PC-3 (cell line): ENCODE data around the gene OR10H2. TPM values are rescaled to one million over a fixed set of nuclear protein-coding genes. Genes with fewer than 3 reads are reported as not detected.
A peak's percentile ranks its signal among the peaks of the same experiment; 100 is the strongest.
"Not testable (repeated sequence)": the region's sequence is repeated elsewhere in the genome, so short reads cannot be mapped to it uniquely, and the experiment has no call there.

ENCODE experiments used
- ATAC-seq: fragments of 200-7000 bp; cut with Tn5 transposase; 2 replicates; pipeline ENCODE4 v1.9.1; 2020; ENCODE audit warnings: mild to moderate bottlenecking, moderate library complexity
- BruUV-seq: library from RNA; stranded (reverse); fragments of 400-500 nt; replicated peaks from 2 replicates; lab custom pipeline; 2021; lab: Mats Ljungman, UMichigan
- CTCF ChIA-PET: fragments of 300-600 bp; sonication (Branson Sonifier 250); formaldehyde crosslinking; loops from one replicate; lab custom pipeline; 2022; ENCODE audit warnings: antibody characterized with exemption; lab: Charles Lee
- POLR2A ChIA-PET: fragments of 300-600 bp; sonication (Branson Sonifier 250); formaldehyde crosslinking; loops from one replicate; lab custom pipeline; 2022; ENCODE audit warnings: antibody characterized with exemption; ENCODE audit not compliant: unreplicated experiment; lab: Charles Lee
- DNase-seq: peaks from one replicate; pipeline ENCODE4 v3.0.0-alpha.2; 2015
- H2AFZ ChIP-seq: fragments of 300-600 bp; sonication (generic); 2 replicates; pipeline ENCODE4 v1.6.0; 2016; ENCODE audit warnings: antibody characterized with exemption, low read length
- H3F3A ChIP-seq: fragments of 300-600 bp; sonication (generic); one replicate; pipeline ENCODE4 v1.6.0; 2017; ENCODE audit warnings: antibody characterized with exemption, low read length, control low read depth, mild to moderate bottlenecking; ENCODE audit not compliant: unreplicated experiment
- H3K27ac ChIP-seq: fragments of 300-600 bp; sonication (generic); 2 replicates; pipeline ENCODE4 v1.5.1; 2016; ENCODE audit warnings: mild to moderate bottlenecking, low read length
- H3K27me3 ChIP-seq: fragments of 300-600 bp; sonication (generic); 2 replicates; pipeline ENCODE4 v1.6.1; 2016; ENCODE audit warnings: low read length, mixed read lengths
- H3K36me3 ChIP-seq: fragments of 300-600 bp; sonication (generic); 2 replicates; pipeline ENCODE4 v1.6.1; 2016; ENCODE audit warnings: low read depth, mixed run types, low read length, mixed read lengths
- H3K4me1 ChIP-seq: fragments of 300-600 bp; sonication (generic); 2 replicates; pipeline ENCODE4 v1.5.1; 2016; ENCODE audit warnings: low read length; ENCODE audit not compliant: insufficient read depth
- H3K4me2 ChIP-seq: fragments of 300-600 bp; sonication (generic); 2 replicates; pipeline ENCODE4 v1.6.0; 2016; ENCODE audit warnings: low read length
- H3K4me3 ChIP-seq: fragments of 300-600 bp; sonication (generic); 2 replicates; pipeline ENCODE4 v1.5.1; 2016; ENCODE audit warnings: mild to moderate bottlenecking, low read length, mixed read lengths
- H3K79me2 ChIP-seq: fragments of 300-600 bp; sonication (generic); 2 replicates; pipeline ENCODE4 v1.6.1; 2017; ENCODE audit warnings: low read length, mixed read lengths
- H3K9ac ChIP-seq: fragments of 300-600 bp; sonication (generic); 2 replicates; pipeline ENCODE4 v1.6.0; 2016; ENCODE audit warnings: mild to moderate bottlenecking, low read length
- H3K9me2 ChIP-seq: fragments of 300-600 bp; sonication (generic); replicated peaks from 2 replicates; pipeline ENCODE4 v1.6.1; 2016; ENCODE audit warnings: mixed run types, low read length, mixed read lengths
- H3K9me3 ChIP-seq: fragments of 300-600 bp; sonication (generic); 2 replicates; pipeline ENCODE4 v1.6.1; 2016; ENCODE audit warnings: low read length, mixed read lengths
- H4K20me1 ChIP-seq: fragments of 300-600 bp; sonication (generic); 2 replicates; pipeline ENCODE4 v1.6.1; 2016; ENCODE audit warnings: low read length, mixed read lengths
- EZH2 ChIP-seq: fragments of 300-600 bp; sonication (generic); IDR thresholded peaks from one replicate; pipeline ENCODE4 v1.6.1; 2017; ENCODE audit warnings: antibody characterized with exemption, mild to moderate bottlenecking, low read length; ENCODE audit not compliant: unreplicated experiment
- EZH2phosphoT487 ChIP-seq: fragments of 300-600 bp; sonication (generic); IDR thresholded peaks from 2 replicates; pipeline ENCODE4 v1.6.1; 2018; ENCODE audit warnings: mild to moderate bottlenecking, antibody characterized with exemption, low read length, borderline replicate concordance
- intact Hi-C: fragments of 100-400 bp; cut with micrococcal nuclease; formaldehyde crosslinking; loops from 2 replicates; pipeline ENCODE4 v1.9.0; 2023
- total RNA-seq: library from RNA; depleted of rRNA; stranded (reverse); fragments of >200 nt; gene quantifications from 2 replicates; pipeline ENCODE4 v1.2.3, GENCODE V29; 2014
- TF ChIP-seq, protein P1 (sequence below): fragments of 300-600 bp; sonication (generic); conservative IDR thresholded peaks from 2 replicates; pipeline ENCODE4 v1.5.1; 2017; ENCODE audit warnings: antibody characterized with exemption, low read depth, mild to moderate bottlenecking, low read length

OR10H2 gene
- total RNA-seq, 1 experiment from 2014 or later: not detected

DNA sequence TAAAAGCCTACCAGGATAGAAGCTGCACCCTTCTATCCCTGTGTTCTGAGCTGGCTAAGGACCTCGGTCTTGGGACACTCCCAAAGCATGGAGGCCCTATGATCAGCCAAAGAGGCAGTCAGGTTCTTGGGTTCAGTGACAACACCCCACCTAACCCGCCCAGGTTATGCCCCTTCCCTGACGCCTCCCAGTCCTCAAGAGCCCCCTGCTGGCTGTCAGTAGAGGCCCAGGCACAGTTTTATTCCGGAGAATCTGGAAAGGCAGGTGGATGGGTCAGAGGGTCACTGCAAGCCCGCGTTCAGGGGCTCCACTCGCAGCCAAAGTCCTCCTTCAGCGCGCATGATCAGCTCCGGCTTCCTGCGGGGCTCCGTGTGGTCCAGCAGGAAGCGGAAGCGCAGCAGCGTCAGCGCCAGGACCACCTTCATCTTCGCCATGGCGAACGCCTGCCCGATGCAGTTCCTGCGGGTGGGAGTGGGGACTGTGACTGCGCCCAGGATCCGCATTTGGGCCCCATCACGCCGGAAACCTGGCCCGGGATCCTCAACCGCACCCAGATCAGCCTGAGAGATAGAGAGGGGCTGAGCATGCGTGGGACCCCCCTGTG lies 32.2 kb downstream of the OR10H2 start:
- ChIA-PET POLR2A (no interaction called here), CTCF (no interaction called here)
- no peak overlapping the region for H3K4me2 ChIP-seq
- no peak for TF ChIP-seq EZH2
- TF ChIP-seq, protein P1, sequence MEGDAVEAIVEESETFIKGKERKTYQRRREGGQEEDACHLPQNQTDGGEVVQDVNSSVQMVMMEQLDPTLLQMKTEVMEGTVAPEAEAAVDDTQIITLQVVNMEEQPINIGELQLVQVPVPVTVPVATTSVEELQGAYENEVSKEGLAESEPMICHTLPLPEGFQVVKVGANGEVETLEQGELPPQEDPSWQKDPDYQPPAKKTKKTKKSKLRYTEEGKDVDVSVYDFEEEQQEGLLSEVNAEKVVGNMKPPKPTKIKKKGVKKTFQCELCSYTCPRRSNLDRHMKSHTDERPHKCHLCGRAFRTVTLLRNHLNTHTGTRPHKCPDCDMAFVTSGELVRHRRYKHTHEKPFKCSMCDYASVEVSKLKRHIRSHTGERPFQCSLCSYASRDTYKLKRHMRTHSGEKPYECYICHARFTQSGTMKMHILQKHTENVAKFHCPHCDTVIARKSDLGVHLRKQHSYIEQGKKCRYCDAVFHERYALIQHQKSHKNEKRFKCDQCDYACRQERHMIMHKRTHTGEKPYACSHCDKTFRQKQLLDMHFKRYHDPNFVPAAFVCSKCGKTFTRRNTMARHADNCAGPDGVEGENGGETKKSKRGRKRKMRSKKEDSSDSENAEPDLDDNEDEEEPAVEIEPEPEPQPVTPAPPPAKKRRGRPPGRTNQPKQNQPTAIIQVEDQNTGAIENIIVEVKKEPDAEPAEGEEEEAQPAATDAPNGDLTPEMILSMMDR: peak; percentile 60
- no peak overlapping the region for H3K9ac ChIP-seq
- H3F3A ChIP-seq: no peaks in the 10 kb centered on the region
- H3K27ac ChIP-seq: no peak overlapping the region
- H3K36me3 ChIP-seq: no peaks in the 10 kb centered on the region
- no peaks in the 10 kb centered on the region for H3K79me2 ChIP-seq
- H3K9me3 ChIP-seq: no peaks in the 10 kb centered on the region
- BruUV-seq: no TSS peak
- no peak overlapping the region for H2AFZ ChIP-seq
- no peaks in the 10 kb centered on the region for H4K20me1 ChIP-seq
- ATAC-seq: no peak
- no peak overlapping the region for H3K4me3 ChIP-seq
- DNase-seq: peak; percentile 11
- H3K9me2 ChIP-seq: no peaks in the 10 kb centered on the region
- H3K4me1 ChIP-seq: no peaks in the 10 kb centered on the region
- intact Hi-C loops: no loop called here
- H3K27me3 ChIP-seq: peaks cover 61% of the 10 kb centered on the region

DNA sequence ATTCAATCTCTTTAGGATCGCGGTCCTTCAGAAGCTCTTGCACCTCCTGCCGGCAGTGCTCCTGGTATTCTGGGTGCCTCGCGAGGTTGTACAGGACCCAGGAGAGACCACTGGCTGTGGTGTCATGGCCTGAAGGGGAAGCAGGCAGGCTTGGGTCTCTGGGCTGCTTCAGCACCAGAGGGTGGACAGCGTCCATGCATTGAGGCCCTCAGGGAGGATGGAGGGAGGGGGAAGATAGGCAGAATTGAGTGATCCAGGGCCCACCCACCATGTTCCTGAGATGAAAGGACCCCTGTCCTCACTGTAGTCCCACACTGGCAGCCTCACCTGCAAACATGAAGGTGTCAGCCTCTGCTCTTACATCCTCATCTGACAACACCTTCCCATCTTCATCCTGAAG lies 41.8 kb downstream of the OR10H2 start:
- CTCF ChIA-PET: no interaction called here
- peak; percentile 13 for DNase-seq
- no TSS peak for BruUV-seq

DNA sequence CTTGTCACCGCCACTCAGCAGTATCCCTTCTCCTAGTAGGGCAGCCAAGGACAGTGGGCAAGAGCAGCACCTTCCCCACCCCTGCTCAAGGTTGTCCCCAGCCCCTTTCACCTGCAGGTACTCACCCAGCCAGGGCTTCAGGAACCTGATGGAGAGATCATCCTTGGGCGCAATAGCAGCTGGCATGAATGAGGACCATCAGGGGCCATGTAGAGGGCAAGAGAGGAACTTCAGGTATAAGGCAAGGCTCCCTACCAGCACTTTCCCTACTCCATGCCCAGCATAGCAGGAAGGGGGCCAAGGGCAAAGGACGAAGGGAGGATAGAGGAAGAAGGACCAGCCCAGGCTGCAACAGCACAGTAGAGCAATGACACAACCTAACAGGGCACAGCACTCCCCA lies 46.3 kb downstream of the OR10H2 start:
- not testable (repeated sequence) for H2AFZ ChIP-seq, BruUV-seq, H3K4me3 ChIP-seq

More for the DNA sequence above, 41.8 kb downstream of the OR10H2 start:
- Histone ChIP-seq H3K27me3 (peaks cover 20% of the 10 kb centered on the region; the same call in 1 of the 2 replicates), H3K27ac (no peak overlapping the region), H3K9me3 (no peaks in the 10 kb centered on the region), H3K4me3 (no peak overlapping the region), H3K79me2 (no peaks in the 10 kb centered on the region), H3K4me1 (no peaks in the 10 kb centered on the region), H3F3A (no peaks in the 10 kb centered on the region), H2AFZ (no peak overlapping the region), H3K9me2 (no peaks in the 10 kb centered on the region), H4K20me1 (no peaks in the 10 kb centered on the region), H3K9ac (no peak overlapping the region), H3K36me3 (no peaks in the 10 kb centered on the region), H3K4me2 (no peak overlapping the region)
- POLR2A ChIA-PET: no interaction called here
- intact Hi-C loops: no loop called here
- ATAC-seq: no peak
- TF ChIP-seq EZH2phosphoT487: no peak
- TF ChIP-seq EZH2: no peak
- TF ChIP-seq, protein P1: no peak

More for the DNA sequence above, 46.3 kb downstream of the OR10H2 start:
- DNase-seq, CTCF ChIA-PET, H3K36me3 ChIP-seq, H3F3A ChIP-seq, ATAC-seq, H4K20me1 ChIP-seq, H3K9me2 ChIP-seq, POLR2A ChIA-PET, H3K9me3 ChIP-seq, H3K79me2 ChIP-seq, H3K27ac ChIP-seq, H3K9ac ChIP-seq, H3K4me1 ChIP-seq, H3K4me2 ChIP-seq, intact Hi-C loops: not testable (repeated sequence)
- peaks cover 12% of the 10 kb centered on the region; the same call in 1 of the 2 replicates for H3K27me3 ChIP-seq
